Embryonic facial prominence (tissue), 1 donor: Measurements from ENCODE around the gene ADAMTS12.

Experiments
- DNase-seq: peaks from one replicate; pipeline ENCODE4 v3.0.0-alpha.2; 2016; ENCODE audit errors: extremely low spot score

ADAMTS12 gene

GRCh38 chr5:33657804-33658440 lies 233.9 kb downstream of the ADAMTS12 start:
- DNase-seq = no peak

GRCh38 chr5:33657176-33657575 lies 234.6 kb downstream of the ADAMTS12 start:
- no peak for DNase-seq

- DNase-seq = no peak
Observed at GRCh38 chr5:33650911-33651310, 240.9 kb downstream of the ADAMTS12 start.

GRCh38 chr5:33649549-33650482 lies 242.0 kb downstream of the ADAMTS12 start:
- DNase-seq = peak; percentile 20

GRCh38 chr5:33641744-33642505 lies 249.9 kb downstream of the ADAMTS12 start:
- DNase-seq = peak; percentile 29

- no peak for DNase-seq
Observed at GRCh38 chr5:33639474-33639873, 252.3 kb downstream of the ADAMTS12 start.

- DNase-seq = no peak
Observed at GRCh38 chr5:33637011-33637410, 254.8 kb downstream of the ADAMTS12 start.

GRCh38 chr5:33635582-33635981 lies 256.2 kb downstream of the ADAMTS12 start:
- no peak for DNase-seq

GRCh38 chr5:33633699-33634098 lies 258.1 kb downstream of the ADAMTS12 start:
- no peak for DNase-seq

- DNase-seq = no peak
Observed at GRCh38 chr5:33631786-33632185, 260.0 kb downstream of the ADAMTS12 start.

GRCh38 chr5:33631139-33631538 lies 260.7 kb downstream of the ADAMTS12 start:
- no peak for DNase-seq

GRCh38 chr5:33629999-33630398 lies 261.8 kb downstream of the ADAMTS12 start:
- no peak for DNase-seq

GRCh38 chr5:33628796-33629195 lies 263.0 kb downstream of the ADAMTS12 start:
- DNase-seq = no peak

GRCh38 chr5:33621514-33621913 lies 270.3 kb downstream of the ADAMTS12 start:
- DNase-seq = no peak

- no peak for DNase-seq
Observed at GRCh38 chr5:33614039-33614438, 277.8 kb downstream of the ADAMTS12 start.

GRCh38 chr5:33612386-33612785 lies 279.4 kb downstream of the ADAMTS12 start:
- no peak for DNase-seq

GRCh38 chr5:33611877-33612276 lies 279.9 kb downstream of the ADAMTS12 start:
- no peak for DNase-seq

- no peak for DNase-seq
Observed at GRCh38 chr5:33608344-33609041, 283.3 kb downstream of the ADAMTS12 start.

GRCh38 chr5:33604503-33604902 lies 287.3 kb downstream of the ADAMTS12 start:
- DNase-seq = no peak

GRCh38 chr5:33601881-33602280 lies 289.9 kb downstream of the ADAMTS12 start:
- DNase-seq = peak; percentile 27

- no peak for DNase-seq
Observed at GRCh38 chr5:33595303-33595702, 296.5 kb downstream of the ADAMTS12 start.

- no peak for DNase-seq
Observed at GRCh38 chr5:33594006-33594405, 297.8 kb downstream of the ADAMTS12 start.
